Testis (tissue), 2 donors: ENCODE results near the gene DNAH6.

Source experiments
- POLR2A ChIP-seq: fragments of 450-650 bp; IDR thresholded peaks from one replicate; pipeline ENCODE4 v1.6.1; 2017; ENCODE audit warnings: antibody characterized with exemption, mild to moderate bottlenecking, moderate library complexity
- TF ChIP-seq, protein P1 (sequence below), 3 experiments: fragments of 450-650 bp in 2 of 3; fragments of 200-600 bp in 1 of 3; sonication (generic) in 1 of 3; IDR thresholded peaks; one replicate each; pipeline ENCODE4 v1.5.1; 2016 to 2019; ENCODE audit warnings: antibody characterized with exemption in 3 of 3, mild to moderate bottlenecking in 2 of 3, moderate library complexity in 1 of 3

DNA sequence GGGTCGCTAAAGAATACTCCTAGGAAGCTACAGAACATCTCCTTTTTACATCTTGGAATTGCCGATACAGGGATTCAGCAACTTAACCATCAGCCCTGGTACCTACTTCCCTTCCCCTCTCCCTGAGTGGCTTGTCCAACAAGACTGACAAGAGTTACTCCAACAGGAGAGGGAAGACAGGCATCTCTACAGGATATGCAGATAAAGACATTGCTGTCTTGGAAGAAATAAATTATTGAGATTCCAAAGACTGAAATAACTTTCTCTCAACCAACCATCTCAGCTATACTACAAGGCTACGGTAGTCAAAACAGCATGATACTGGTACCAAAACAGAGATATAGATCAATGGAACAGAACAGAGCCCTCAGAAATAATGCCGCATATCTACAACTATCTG is 277.3 kb downstream of the DNAH6 start:
- TF ChIP-seq, protein P1, sequence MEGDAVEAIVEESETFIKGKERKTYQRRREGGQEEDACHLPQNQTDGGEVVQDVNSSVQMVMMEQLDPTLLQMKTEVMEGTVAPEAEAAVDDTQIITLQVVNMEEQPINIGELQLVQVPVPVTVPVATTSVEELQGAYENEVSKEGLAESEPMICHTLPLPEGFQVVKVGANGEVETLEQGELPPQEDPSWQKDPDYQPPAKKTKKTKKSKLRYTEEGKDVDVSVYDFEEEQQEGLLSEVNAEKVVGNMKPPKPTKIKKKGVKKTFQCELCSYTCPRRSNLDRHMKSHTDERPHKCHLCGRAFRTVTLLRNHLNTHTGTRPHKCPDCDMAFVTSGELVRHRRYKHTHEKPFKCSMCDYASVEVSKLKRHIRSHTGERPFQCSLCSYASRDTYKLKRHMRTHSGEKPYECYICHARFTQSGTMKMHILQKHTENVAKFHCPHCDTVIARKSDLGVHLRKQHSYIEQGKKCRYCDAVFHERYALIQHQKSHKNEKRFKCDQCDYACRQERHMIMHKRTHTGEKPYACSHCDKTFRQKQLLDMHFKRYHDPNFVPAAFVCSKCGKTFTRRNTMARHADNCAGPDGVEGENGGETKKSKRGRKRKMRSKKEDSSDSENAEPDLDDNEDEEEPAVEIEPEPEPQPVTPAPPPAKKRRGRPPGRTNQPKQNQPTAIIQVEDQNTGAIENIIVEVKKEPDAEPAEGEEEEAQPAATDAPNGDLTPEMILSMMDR (IDR thresholded peaks at IDR 0.05) = no peak
- TF ChIP-seq POLR2A = no peak
